ENCODE data around the gene EN2. TPM values are rescaled to one million over a fixed set of nuclear protein-coding genes. Genes with fewer than 3 reads are reported as not detected.

Gene EN2
- total RNA-seq, 1 donor from 2014 or later = 7.2 TPM

DNA sequence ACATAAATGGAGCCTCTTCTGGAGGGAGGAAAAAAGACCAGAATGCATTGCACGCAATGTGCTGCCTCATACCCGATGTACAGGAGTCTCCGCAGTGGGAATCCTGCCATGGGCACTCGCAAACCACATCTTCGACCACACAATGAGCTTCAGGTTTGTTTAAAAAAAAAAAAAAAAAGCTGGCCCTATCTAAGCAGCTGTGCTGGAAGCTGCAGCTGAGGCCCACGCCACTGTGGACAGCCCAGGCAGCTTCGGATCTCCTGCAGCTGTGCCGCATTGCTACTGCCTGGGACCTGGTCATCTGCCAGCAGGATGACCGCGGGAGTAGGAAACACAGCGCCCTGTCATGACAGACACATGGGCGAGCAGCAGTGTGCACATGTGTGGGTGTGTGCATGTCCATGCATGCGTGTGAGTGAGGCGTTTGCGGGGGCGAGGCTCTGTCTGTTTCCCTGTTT, 26.0 kb downstream of the EN2 start:
- peak overlapping the region; percentile 75 for H3K27ac Mint-ChIP-seq (ENCODE audit: unreplicated experiment)
- H3K27me3 Mint-ChIP-seq (ENCODE audit: low read depth) = peaks cover 6% of the 10 kb centered on the region
- no peak for DNase-seq (ENCODE audit: low read depth, low spot score)
- TF ChIP-seq, protein P1, sequence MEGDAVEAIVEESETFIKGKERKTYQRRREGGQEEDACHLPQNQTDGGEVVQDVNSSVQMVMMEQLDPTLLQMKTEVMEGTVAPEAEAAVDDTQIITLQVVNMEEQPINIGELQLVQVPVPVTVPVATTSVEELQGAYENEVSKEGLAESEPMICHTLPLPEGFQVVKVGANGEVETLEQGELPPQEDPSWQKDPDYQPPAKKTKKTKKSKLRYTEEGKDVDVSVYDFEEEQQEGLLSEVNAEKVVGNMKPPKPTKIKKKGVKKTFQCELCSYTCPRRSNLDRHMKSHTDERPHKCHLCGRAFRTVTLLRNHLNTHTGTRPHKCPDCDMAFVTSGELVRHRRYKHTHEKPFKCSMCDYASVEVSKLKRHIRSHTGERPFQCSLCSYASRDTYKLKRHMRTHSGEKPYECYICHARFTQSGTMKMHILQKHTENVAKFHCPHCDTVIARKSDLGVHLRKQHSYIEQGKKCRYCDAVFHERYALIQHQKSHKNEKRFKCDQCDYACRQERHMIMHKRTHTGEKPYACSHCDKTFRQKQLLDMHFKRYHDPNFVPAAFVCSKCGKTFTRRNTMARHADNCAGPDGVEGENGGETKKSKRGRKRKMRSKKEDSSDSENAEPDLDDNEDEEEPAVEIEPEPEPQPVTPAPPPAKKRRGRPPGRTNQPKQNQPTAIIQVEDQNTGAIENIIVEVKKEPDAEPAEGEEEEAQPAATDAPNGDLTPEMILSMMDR (conservative IDR thresholded peaks at IDR 0.05) = no peak
- H3K36me3 Mint-ChIP-seq (ENCODE audit: low read depth) = no peaks in the 10 kb centered on the region
- H3K9me3 Mint-ChIP-seq = peaks cover 3% of the 10 kb centered on the region
- no peak overlapping the region for H3K4me3 Mint-ChIP-seq
- peaks cover 50% of the 10 kb centered on the region for H3K4me1 Mint-ChIP-seq

DNA sequence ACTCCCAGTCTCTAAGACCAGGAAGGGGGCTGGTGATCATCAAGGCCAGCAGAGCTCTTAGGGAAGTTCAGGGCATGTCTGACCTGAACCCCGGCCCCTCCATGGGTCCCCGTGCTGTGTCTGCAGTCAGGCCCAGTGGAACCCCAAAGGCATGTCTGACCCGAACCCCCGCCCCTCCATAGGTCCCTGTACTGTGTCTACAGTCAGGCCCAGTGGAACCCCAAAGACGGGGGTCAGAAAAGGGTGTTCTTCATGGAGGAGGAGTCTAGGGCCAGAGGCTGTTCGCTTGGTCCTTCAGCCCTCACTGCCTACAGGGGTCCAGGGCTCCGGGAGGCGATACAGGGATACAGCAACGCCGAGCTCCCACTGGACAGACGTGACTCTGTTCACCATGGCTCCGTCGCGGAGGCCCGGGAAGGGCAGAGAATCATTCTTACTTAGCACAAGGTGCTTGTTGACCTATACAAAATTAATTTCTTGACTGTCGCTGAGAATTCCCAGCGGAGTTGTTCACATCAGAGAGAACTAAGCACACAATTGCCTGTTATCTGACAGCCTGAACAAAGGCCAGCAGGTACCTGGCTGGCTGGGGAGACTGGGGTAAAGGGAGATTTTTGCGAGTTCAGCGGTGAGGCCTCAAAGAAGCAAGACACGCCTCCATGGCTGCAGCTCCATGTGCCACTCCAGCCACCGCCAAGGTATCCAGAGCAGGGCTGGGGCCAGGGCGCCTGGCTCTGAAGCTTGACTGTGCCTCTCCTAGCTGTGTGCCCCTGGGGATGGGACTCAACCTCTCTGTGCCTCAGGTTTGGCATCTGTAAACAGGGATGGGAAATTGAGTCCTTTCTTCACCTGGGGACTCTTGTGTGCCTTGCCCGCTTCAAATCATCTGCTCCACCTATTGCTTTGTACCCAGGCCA, 26.8 kb downstream of the EN2 start:
- peaks cover 56% of the 10 kb centered on the region for H3K4me1 Mint-ChIP-seq
- H3K9me3 Mint-ChIP-seq = peaks cover 3% of the 10 kb centered on the region
- DNase-seq (ENCODE audit: low read depth, low spot score) = no peak
- no peaks in the 10 kb centered on the region for H3K36me3 Mint-ChIP-seq (ENCODE audit: low read depth)
- no peak overlapping the region for H3K4me3 Mint-ChIP-seq
- H3K27me3 Mint-ChIP-seq (ENCODE audit: low read depth) = peaks cover 6% of the 10 kb centered on the region
- no peak overlapping the region for H3K27ac Mint-ChIP-seq (ENCODE audit: unreplicated experiment)
- TF ChIP-seq, protein P1 (conservative IDR thresholded peaks at IDR 0.05) = no peak

DNA sequence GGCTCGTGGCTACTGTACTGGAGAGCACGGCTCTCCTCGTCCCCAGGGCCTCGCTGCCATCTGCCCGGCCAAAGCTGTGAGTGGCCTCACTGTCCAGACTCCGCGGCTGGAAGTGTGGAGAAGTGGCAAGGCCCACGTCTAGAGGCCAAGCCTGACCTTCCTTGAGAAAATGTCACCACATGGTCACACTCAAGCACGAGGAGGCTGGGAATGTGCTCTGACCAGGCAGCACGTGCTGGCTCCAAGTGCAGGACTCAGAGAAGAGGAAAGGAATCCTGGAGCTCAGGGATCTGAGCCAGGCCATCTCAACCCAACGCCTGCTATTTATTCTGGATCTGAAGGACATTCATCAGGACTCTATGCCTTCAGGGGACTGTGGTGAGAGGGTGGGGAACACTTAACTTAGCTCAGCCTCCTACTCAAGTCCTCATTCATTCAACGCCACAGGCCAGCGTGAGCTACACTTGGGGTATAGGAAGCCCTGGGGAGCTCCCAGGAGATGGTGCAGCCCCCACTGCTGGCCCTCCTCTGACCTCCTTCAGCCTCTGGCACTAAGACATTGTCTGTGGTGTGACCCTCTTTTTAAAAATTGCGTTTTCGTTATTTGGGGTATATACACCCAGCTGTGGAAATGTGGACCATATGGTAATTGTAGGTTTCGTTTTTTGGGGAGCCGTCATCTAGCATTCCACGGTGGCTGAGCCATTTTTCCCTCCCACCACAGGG, 29.0 kb downstream of the EN2 start:
- H3K27me3 Mint-ChIP-seq (ENCODE audit: low read depth) = peaks cover 3% of the 10 kb centered on the region
- H3K4me1 Mint-ChIP-seq = peaks cover 71% of the 10 kb centered on the region

DNA sequence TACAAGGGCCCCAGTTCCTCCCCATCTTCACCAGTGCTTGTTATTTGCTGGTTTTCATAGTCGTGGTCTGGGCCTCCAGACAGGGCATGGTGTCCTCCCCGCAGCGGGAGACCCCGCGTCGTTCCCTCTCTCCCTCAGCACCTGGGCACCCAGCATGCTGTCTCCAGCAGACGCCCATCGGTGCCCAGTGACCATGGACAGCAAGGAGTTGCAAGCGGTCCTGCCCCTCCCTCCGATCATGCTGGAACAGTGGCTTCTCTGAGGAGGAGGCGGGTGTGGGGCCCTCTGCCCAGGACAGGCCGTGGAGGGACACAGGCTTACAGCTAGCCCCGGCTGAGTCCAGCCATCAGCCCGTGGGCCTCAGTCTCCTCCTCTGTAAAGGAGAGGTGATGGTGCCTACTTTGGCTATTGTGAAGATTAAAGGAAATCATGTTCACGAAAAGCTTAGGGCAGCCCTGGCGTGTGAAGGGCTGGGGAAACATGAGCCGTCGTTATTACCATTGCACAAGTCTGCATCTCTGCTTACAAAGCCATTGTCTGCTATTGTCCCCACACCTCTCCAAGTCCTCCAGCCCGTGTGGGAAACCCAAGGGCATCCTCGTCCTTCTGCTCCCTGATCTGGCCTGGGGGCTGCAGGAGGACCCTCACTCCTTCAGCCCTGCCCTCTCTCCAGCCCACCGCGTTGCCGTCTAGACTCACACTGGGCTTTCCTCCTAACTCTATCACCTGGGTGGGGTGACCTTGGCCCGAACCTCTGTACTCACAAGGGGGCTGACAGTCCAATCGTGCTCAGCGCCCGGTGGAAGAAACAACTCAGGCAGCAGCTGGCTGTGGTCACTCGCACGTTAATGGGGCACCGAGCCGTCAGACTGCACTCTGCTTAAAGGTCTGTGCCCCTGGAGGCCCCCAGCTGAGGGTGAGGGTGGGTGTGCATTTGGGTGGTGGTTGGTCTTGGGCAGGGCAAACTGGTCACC, 29.9 kb downstream of the EN2 start:
- H3K27ac Mint-ChIP-seq (ENCODE audit: unreplicated experiment) = peak overlapping the region; percentile 78

More for the DNA sequence above, 29.0 kb downstream of the EN2 start:
- DNase-seq (ENCODE audit: low read depth, low spot score) = no peak
- Mint-ChIP-seq H3K4me3 (no peak overlapping the region), H3K9me3 (peaks cover 3% of the 10 kb centered on the region), H3K27ac (ENCODE audit: unreplicated experiment) (no peak overlapping the region), H3K36me3 (ENCODE audit: low read depth) (no peaks in the 10 kb centered on the region)
- TF ChIP-seq, protein P1 (conservative IDR thresholded peaks at IDR 0.05) = no peak

More for the DNA sequence above, 29.9 kb downstream of the EN2 start:
- H3K9me3 Mint-ChIP-seq = no peaks in the 10 kb centered on the region
- TF ChIP-seq, protein P1 (conservative IDR thresholded peaks at IDR 0.05) = no peak
- peaks cover 71% of the 10 kb centered on the region for H3K4me1 Mint-ChIP-seq
- no peak for DNase-seq (ENCODE audit: low read depth, low spot score)
- no peaks in the 10 kb centered on the region for H3K36me3 Mint-ChIP-seq (ENCODE audit: low read depth)
- peaks cover under 1% of the 10 kb centered on the region for H3K27me3 Mint-ChIP-seq (ENCODE audit: low read depth)
- no peak overlapping the region for H3K4me3 Mint-ChIP-seq

All from neural crest cell (in vitro differentiated cells).